Effector memory CD8-positive, alpha-beta T cell (primary cell): ENCODE measurements around the gene DUSP15.

ENCODE experiments used
- ATAC-seq: fragments of 150-1000 bp; cut with Tn5 transposase; replicated peaks from 2 replicates; pipeline ENCODE4 v1.10.0; 2021; ENCODE audit warnings: mild to moderate bottlenecking, moderate library complexity
- DNase-seq, 3 experiments: peaks; one replicate each; pipeline ENCODE4 v3.0.0; 2021
- H3K27ac Mint-ChIP-seq, 2 donors: one replicate each; pipeline ENCODE4 v1.8.0; 2022; ENCODE audit warnings: mild to moderate bottlenecking in 2 of 2, mixed read lengths in 2 of 2, moderate library complexity in 2 of 2
- H3K27me3 Mint-ChIP-seq, 2 donors: one replicate each; pipeline ENCODE4 v1.8.0; 2022; ENCODE audit warnings: mixed read lengths in 2 of 2
- H3K36me3 Mint-ChIP-seq: one replicate; pipeline ENCODE4 v1.8.0; 2022; ENCODE audit warnings: mild to moderate bottlenecking, moderate library complexity, mixed read lengths; ENCODE audit not compliant: insufficient read depth
- H3K4me1 Mint-ChIP-seq, 2 donors: one replicate each; pipeline ENCODE4 v1.8.0; 2022; ENCODE audit warnings: low read depth in 2 of 2, mixed read lengths in 2 of 2
- H3K4me3 Mint-ChIP-seq, 2 donors: one replicate each; pipeline ENCODE4 v1.8.0; 2022; ENCODE audit warnings: mild to moderate bottlenecking in 2 of 2, mixed read lengths in 2 of 2, moderate library complexity in 2 of 2
- H3K9me3 Mint-ChIP-seq, 2 donors: one replicate each; pipeline ENCODE4 v1.8.0; 2022; ENCODE audit warnings: mixed read lengths in 2 of 2

The DUSP15 gene

DNA sequence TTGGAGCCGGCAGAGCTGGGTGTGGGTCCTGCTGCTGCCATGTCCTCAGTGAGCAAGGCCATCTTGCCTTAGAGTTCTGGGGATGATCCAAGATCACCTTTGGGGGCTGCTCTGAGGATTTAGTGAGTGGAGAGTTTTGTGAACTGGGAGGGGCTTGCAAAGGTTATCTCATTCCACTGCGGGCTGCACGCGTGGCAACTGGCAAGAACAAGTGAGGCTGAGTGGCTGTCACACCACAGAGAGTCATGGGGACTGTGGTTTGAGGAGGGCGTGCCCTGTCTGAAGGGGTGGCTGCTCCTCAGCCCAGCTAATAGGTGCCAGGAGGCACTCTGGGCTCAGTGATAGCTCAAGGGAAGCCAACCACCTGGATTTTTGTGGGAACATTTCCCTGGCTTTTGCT lies 37.7 kb upstream of the DUSP15 start:
- H3K27ac Mint-ChIP-seq: no peak overlapping the region
- peaks cover 0 to 3% of the 10 kb centered on the region in 2 donors for H3K4me1 Mint-ChIP-seq
- no peaks in the 10 kb centered on the region for H3K9me3 Mint-ChIP-seq
- H3K36me3 Mint-ChIP-seq: no peaks in the 10 kb centered on the region
- DNase-seq: no peak
- no peak overlapping the region for H3K4me3 Mint-ChIP-seq
- H3K27me3 Mint-ChIP-seq: peaks cover 6 to 10% of the 10 kb centered on the region in 2 donors
- ATAC-seq: peak; percentile 52

- Mint-ChIP-seq H3K9me3 (no peaks in the 10 kb centered on the region), H3K27me3 (peaks cover 6 to 10% of the 10 kb centered on the region in 2 donors), H3K36me3 (no peaks in the 10 kb centered on the region), H3K4me1 (peaks cover 0 to 3% of the 10 kb centered on the region in 2 donors), H3K4me3 (no peak overlapping the region), H3K27ac (no peak overlapping the region)
- DNase-seq (no peak), ATAC-seq (no peak)
Measured at GRCh38 chr20:31907046-31907445, 36.7 kb upstream of the DUSP15 start.

GRCh38 chr20:31906001-31906400 lies 35.7 kb upstream of the DUSP15 start:
- no peak for DNase-seq
- ATAC-seq: no peak
- Mint-ChIP-seq H3K27ac (no peak overlapping the region), H3K4me3 (no peak overlapping the region), H3K27me3 (peaks cover 6 to 10% of the 10 kb centered on the region in 2 donors), H3K4me1 (peaks cover 0 to 3% of the 10 kb centered on the region in 2 donors), H3K9me3 (no peaks in the 10 kb centered on the region), H3K36me3 (no peaks in the 10 kb centered on the region)

GRCh38 chr20:31903627-31904386 lies 33.5 kb upstream of the DUSP15 start:
- Mint-ChIP-seq H3K4me1 (peaks cover 0 to 3% of the 10 kb centered on the region in 2 donors), H3K36me3 (no peaks in the 10 kb centered on the region), H3K27ac (no peak overlapping the region), H3K27me3 (peaks cover 13 to 14% of the 10 kb centered on the region in 2 donors), H3K4me3 (no peak overlapping the region), H3K9me3 (no peaks in the 10 kb centered on the region)
- no peak for DNase-seq
- no peak for ATAC-seq

DNA sequence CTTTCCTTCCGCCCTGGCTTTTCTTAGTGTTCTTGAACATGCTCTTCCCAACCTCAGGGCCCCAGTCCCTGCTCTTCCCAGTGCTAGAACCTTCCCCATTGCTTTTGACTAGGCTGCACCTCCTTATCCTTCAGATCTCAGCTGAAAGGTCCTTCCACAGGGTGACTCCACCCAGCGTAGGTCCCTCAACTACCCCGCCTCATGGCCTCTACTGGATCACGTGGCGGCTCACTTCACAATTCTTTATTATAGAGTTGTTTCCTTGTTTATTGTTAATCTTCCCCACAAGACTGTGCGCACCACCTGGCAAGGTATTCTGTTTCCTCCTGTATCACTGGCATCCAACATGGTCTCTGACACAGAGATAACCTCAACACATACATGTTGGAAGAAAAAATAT lies 31.3 kb upstream of the DUSP15 start:
- ATAC-seq (no peak), DNase-seq (no peak)
- H3K36me3 Mint-ChIP-seq: no peaks in the 10 kb centered on the region
- H3K9me3 Mint-ChIP-seq: no peaks in the 10 kb centered on the region
- no peaks in the 10 kb centered on the region for H3K4me1 Mint-ChIP-seq
- peaks cover 11 to 18% of the 10 kb centered on the region in 2 donors for H3K27me3 Mint-ChIP-seq
- H3K4me3 Mint-ChIP-seq: no peak overlapping the region
- no peak overlapping the region for H3K27ac Mint-ChIP-seq

- Mint-ChIP-seq H3K4me1 (peaks cover 0 to 2% of the 10 kb centered on the region in 2 donors), H3K9me3 (no peaks in the 10 kb centered on the region), H3K27me3 (peaks cover 12 to 20% of the 10 kb centered on the region in 2 donors), H3K36me3 (no peaks in the 10 kb centered on the region), H3K4me3 (no peak overlapping the region), H3K27ac (no peak overlapping the region)
- DNase-seq: no peak
- ATAC-seq: no peak
Measured at GRCh38 chr20:31897541-31897940, 27.2 kb upstream of the DUSP15 start.

GRCh38 chr20:31896049-31896448 lies 25.7 kb upstream of the DUSP15 start:
- no peak for ATAC-seq
- no peak for DNase-seq
- Mint-ChIP-seq H3K4me1 (peaks cover 0 to 2% of the 10 kb centered on the region in 2 donors), H3K27me3 (peaks cover 12 to 20% of the 10 kb centered on the region in 2 donors), H3K9me3 (no peaks in the 10 kb centered on the region), H3K4me3 (no peak overlapping the region), H3K36me3 (no peaks in the 10 kb centered on the region), H3K27ac (no peak overlapping the region)

GRCh38 chr20:31894980-31895675 lies 24.8 kb upstream of the DUSP15 start:
- peaks cover 5 to 20% of the 10 kb centered on the region in 2 donors for H3K27me3 Mint-ChIP-seq
- no peaks in the 10 kb centered on the region for H3K9me3 Mint-ChIP-seq
- H3K36me3 Mint-ChIP-seq: no peaks in the 10 kb centered on the region
- no peak overlapping the region for H3K27ac Mint-ChIP-seq
- no peak overlapping the region for H3K4me3 Mint-ChIP-seq
- ATAC-seq: peak; percentile 83
- peaks cover 0 to 2% of the 10 kb centered on the region in 2 donors for H3K4me1 Mint-ChIP-seq
- DNase-seq: peak in 1 of 3 experiments; percentile 6

DNA sequence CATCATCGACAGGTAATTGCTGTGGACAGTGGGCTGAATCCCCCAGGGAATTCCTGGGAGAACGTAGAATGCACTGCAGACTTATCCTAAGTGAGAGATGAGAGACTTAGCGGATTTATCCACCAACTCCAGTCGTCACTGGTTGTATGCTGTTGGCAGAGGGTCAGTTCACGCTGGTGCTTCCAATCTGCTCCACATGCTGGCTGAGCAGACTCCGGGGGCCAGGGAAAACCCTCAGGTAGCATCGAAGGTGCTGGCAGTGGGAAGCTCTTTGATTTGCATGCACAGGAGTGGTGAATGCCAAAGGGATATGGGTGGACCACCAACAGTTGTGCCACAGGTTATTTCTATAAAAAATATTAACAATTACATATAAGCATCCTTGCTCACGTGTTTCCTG lies 20.3 kb upstream of the DUSP15 start:
- no peak overlapping the region for H3K4me3 Mint-ChIP-seq
- no peak overlapping the region for H3K27ac Mint-ChIP-seq

GRCh38 chr20:31883829-31884228 lies 13.5 kb upstream of the DUSP15 start:
- Mint-ChIP-seq H3K36me3 (peaks cover 3% of the 10 kb centered on the region), H3K27ac (no peak overlapping the region), H3K4me1 (peaks cover 10 to 16% of the 10 kb centered on the region in 2 donors), H3K9me3 (no peaks in the 10 kb centered on the region), H3K4me3 (no peak overlapping the region), H3K27me3 (peaks cover 16 to 22% of the 10 kb centered on the region in 2 donors)
- ATAC-seq (no peak), DNase-seq (no peak)

More for the DNA sequence above, 20.3 kb upstream of the DUSP15 start:
- no peak for DNase-seq
- Mint-ChIP-seq H3K9me3 (no peaks in the 10 kb centered on the region), H3K36me3 (no peaks in the 10 kb centered on the region), H3K4me1 (peaks cover 0 to 2% of the 10 kb centered on the region in 2 donors), H3K27me3 (peaks cover 3 to 14% of the 10 kb centered on the region in 2 donors)
- no peak for ATAC-seq

DNA sequence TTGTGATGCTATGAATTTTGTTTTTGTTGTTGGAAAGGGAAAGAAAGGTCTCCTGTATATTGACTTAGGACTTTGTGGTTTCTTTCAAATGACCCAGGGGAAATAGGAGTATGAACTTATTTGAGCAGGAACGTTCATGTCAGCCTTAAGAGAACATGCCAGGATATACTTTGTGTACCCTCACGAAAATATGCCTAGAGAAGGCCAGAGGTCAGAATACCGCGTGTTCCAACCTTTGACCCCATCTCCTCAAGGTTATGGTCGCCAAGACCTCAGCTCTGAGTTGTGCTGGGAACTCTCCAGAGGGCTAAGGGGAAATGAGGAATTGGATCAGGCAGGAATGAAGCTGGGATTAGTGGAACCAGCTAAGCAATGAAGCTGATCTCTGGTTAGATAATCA lies 11.6 kb upstream of the DUSP15 start:
- no peak overlapping the region for H3K27ac Mint-ChIP-seq
- DNase-seq (no peak), ATAC-seq (no peak)
- H3K4me3 Mint-ChIP-seq: no peak overlapping the region
- H3K27me3 Mint-ChIP-seq: peaks cover 16 to 22% of the 10 kb centered on the region in 2 donors
- H3K4me1 Mint-ChIP-seq: peaks cover 10 to 16% of the 10 kb centered on the region in 2 donors
- no peaks in the 10 kb centered on the region for H3K9me3 Mint-ChIP-seq
- H3K36me3 Mint-ChIP-seq: peaks cover 3% of the 10 kb centered on the region

DNA sequence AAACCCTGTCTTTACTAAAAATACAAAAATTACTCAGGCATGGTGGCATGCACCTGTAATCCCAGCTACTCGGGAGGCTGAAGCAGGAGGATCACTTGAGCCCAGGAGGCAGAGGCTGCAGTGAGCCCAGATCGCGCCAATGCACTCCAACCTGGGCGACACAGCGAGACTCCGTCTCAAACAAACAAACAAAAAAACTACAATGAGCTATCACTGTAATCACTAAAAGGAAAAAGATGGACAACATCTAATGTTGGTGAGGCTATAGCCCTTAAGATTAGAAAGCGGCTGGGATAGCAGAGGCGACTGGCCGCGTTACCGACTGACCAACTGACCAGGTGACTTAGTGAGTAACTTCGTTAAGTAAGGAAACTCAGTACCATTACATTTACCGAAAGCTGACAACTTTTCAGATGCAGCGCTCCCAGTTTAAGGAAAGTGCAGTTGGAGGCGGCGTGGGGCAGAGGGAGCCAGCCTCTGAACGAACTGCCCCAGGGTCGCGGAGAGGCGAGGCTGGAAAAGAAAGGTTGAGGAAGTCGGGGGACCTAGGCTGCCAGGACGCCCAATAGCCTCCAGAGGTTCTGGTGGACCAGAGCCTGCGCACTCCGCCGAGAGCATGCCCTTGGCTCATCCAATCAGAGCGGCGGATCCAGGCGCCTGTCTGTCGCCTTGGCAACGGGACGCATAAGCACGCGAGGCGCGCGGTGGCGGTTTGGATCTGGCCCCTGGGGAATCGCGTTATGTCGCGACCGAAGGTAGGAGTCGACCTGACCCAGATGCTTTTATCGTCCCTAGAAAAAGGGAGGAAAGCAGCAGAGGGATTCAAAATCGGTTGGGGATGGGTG lies 9.0 kb upstream of the DUSP15 start:
- Mint-ChIP-seq H3K4me1 (peaks cover 10 to 16% of the 10 kb centered on the region in 2 donors), H3K27ac (peak overlapping the region; percentile 62 to 90)
- peak; percentile 89 for ATAC-seq

GRCh38 chr20:31877684-31878083 lies 7.4 kb upstream of the DUSP15 start:
- H3K36me3 Mint-ChIP-seq: peaks cover 3% of the 10 kb centered on the region
- no peaks in the 10 kb centered on the region for H3K9me3 Mint-ChIP-seq
- H3K4me3 Mint-ChIP-seq: no peak overlapping the region

More for the DNA sequence above, 9.0 kb upstream of the DUSP15 start:
- H3K9me3 Mint-ChIP-seq: no peaks in the 10 kb centered on the region
- H3K4me3 Mint-ChIP-seq: peak overlapping the region; percentile 94 to 97
- H3K36me3 Mint-ChIP-seq: peaks cover 3% of the 10 kb centered on the region
- DNase-seq: peak; percentile 59 to 67 (median 66)
- H3K27me3 Mint-ChIP-seq: peaks cover 6 to 8% of the 10 kb centered on the region in 2 donors

More at GRCh38 chr20:31877684-31878083, 7.4 kb upstream of the DUSP15 start:
- DNase-seq (no peak), ATAC-seq (no peak)
- peaks cover 10 to 16% of the 10 kb centered on the region in 2 donors for H3K4me1 Mint-ChIP-seq
- no peak overlapping the region for H3K27ac Mint-ChIP-seq
- H3K27me3 Mint-ChIP-seq: peaks cover 13 to 15% of the 10 kb centered on the region in 2 donors
